MCF 10A (cell line): ENCODE results near the gene PTPRM. TPM values are rescaled to one million over a fixed set of nuclear protein-coding genes. Genes with fewer than 3 reads are reported as not detected.
A peak's percentile ranks its signal among the peaks of the same experiment; 100 is the strongest.

ENCODE experiments used
- BruUV-seq: library from RNA; stranded (reverse); fragments of 400-500 nt; replicated peaks from 2 replicates; lab custom pipeline; 2021; lab: Mats Ljungman, UMichigan
- CTCF ChIA-PET: fragments of 300-600 bp; sonication (Branson Sonifier 250); formaldehyde crosslinking; extraction: SDS; loops from one replicate; lab custom pipeline; 2021; ENCODE audit warnings: antibody characterized with exemption, inconsistent platforms; lab: Yijun Ruan, JAX
- POLR2A ChIA-PET: fragments of 300-600, 350-650 bp; sonication (Branson Sonifier 250); formaldehyde crosslinking; extraction: SDS; loops from one replicate; lab custom pipeline; 2020; ENCODE audit warnings: antibody characterized with exemption, inconsistent platforms; lab: Yijun Ruan, JAX
- DNase-seq: peaks from one replicate; pipeline ENCODE4 v3.0.0-alpha.2; 2018; ENCODE audit not compliant: unreplicated experiment
- H3K27ac Mint-ChIP-seq: one replicate; pipeline ENCODE4 v1.8.0; 2022; ENCODE audit warnings: mild to moderate bottlenecking, low read depth, mixed read lengths; ENCODE audit not compliant: unreplicated experiment
- H3K27me3 Mint-ChIP-seq: one replicate; pipeline ENCODE4 v1.8.0; 2022; ENCODE audit warnings: mixed read lengths; ENCODE audit not compliant: insufficient read depth, unreplicated experiment
- H3K36me3 Mint-ChIP-seq: one replicate; pipeline ENCODE4 v1.8.0; 2022; ENCODE audit warnings: mild to moderate bottlenecking, moderate library complexity, mixed read lengths; ENCODE audit not compliant: insufficient read depth, unreplicated experiment
- H3K4me1 Mint-ChIP-seq: one replicate; pipeline ENCODE4 v1.8.0; 2022; ENCODE audit warnings: mixed read lengths; ENCODE audit not compliant: insufficient read depth, unreplicated experiment
- H3K4me3 Mint-ChIP-seq: one replicate; pipeline ENCODE4 v1.8.0; 2022; ENCODE audit warnings: mild to moderate bottlenecking, moderate library complexity, mixed read lengths; ENCODE audit not compliant: unreplicated experiment
- H3K9me3 Mint-ChIP-seq: one replicate; pipeline ENCODE4 v1.8.0; 2022; ENCODE audit warnings: mixed read lengths; ENCODE audit not compliant: unreplicated experiment
- CTCF ChIP-seq: fragments of 200-600 bp; IDR thresholded peaks from one replicate; pipeline ENCODE4 v1.8.0; 2022; ENCODE audit warnings: antibody characterized with exemption, mild to moderate bottlenecking; ENCODE audit not compliant: unreplicated experiment
- intact Hi-C: fragments of 100-400 bp; cut with micrococcal nuclease; formaldehyde crosslinking; loops from 2 replicates; pipeline ENCODE4 v1.14.1; 2022
- total RNA-seq: library from RNA; stranded (reverse); gene quantifications from 2 replicates; pipeline ENCODE4 v1.2.3, GENCODE V29; 2022

Gene PTPRM
- total RNA-seq, 1 experiment from 2014 or later = 82.8 TPM

- CTCF ChIA-PET = interaction anchor here (1.3 kb wide), 1 partner anchor 9 kb away, joined by 3 read pairs; no protein-coding TSS in a partner anchor
- BruUV-seq = no TSS peak
- Mint-ChIP-seq H3K36me3 (peaks cover 10% of the 10 kb centered on the region), H3K27ac (no peak overlapping the region), H3K27me3 (no peaks in the 10 kb centered on the region), H3K4me3 (no peak overlapping the region), H3K9me3 (peaks cover 14% of the 10 kb centered on the region), H3K4me1 (no peaks in the 10 kb centered on the region)
- POLR2A ChIA-PET = no interaction called here
- intact Hi-C loops = no loop called here
- no peak for TF ChIP-seq CTCF
- no peak for DNase-seq
Observed at GRCh38 chr18:7846335-7846734, 279.2 kb downstream of the PTPRM start.

GRCh38 chr18:7847357-7848053 is 280.4 kb downstream of the PTPRM start:
- Mint-ChIP-seq H3K36me3 (peaks cover 10% of the 10 kb centered on the region), H3K4me3 (no peak overlapping the region), H3K9me3 (peaks cover 23% of the 10 kb centered on the region), H3K27ac (no peak overlapping the region), H3K27me3 (no peaks in the 10 kb centered on the region), H3K4me1 (no peaks in the 10 kb centered on the region)
- POLR2A ChIA-PET = interaction anchor here (1.2 kb wide), 1 partner anchor 25 kb away, joined by 3 read pairs; no protein-coding TSS in a partner anchor
- no peak for TF ChIP-seq CTCF
- CTCF ChIA-PET = interaction anchor here (0.6 kb wide), 1 partner anchor 460 kb away, joined by 4 read pairs; no protein-coding TSS in a partner anchor
- DNase-seq = no peak
- intact Hi-C loops = no loop called here
- no TSS peak for BruUV-seq

GRCh38 chr18:7848054-7848412 is 280.9 kb downstream of the PTPRM start:
- intact Hi-C loops = no loop called here
- peaks cover 2% of the 10 kb centered on the region for H3K4me1 Mint-ChIP-seq
- H3K9me3 Mint-ChIP-seq = peaks cover 23% of the 10 kb centered on the region
- BruUV-seq = no TSS peak
- CTCF ChIA-PET = interaction anchor here (0.6 kb wide), 1 partner anchor 460 kb away, joined by 4 read pairs; no protein-coding TSS in a partner anchor
- H3K27ac Mint-ChIP-seq = no peak overlapping the region
- POLR2A ChIA-PET = interaction anchor here (1.2 kb wide), 1 partner anchor 24 kb away, joined by 3 read pairs; no protein-coding TSS in a partner anchor
- no peak for TF ChIP-seq CTCF
- no peak overlapping the region for H3K4me3 Mint-ChIP-seq
- H3K36me3 Mint-ChIP-seq = peaks cover 10% of the 10 kb centered on the region
- H3K27me3 Mint-ChIP-seq = no peaks in the 10 kb centered on the region
- no peak for DNase-seq

- Mint-ChIP-seq H3K4me3 (no peak overlapping the region), H3K36me3 (no peaks in the 10 kb centered on the region), H3K27ac (peak overlapping the region; percentile 24), H3K27me3 (no peaks in the 10 kb centered on the region), H3K4me1 (peaks cover 7% of the 10 kb centered on the region), H3K9me3 (peaks cover 23% of the 10 kb centered on the region)
- intact Hi-C loops = no loop called here
- BruUV-seq = no TSS peak
- POLR2A ChIA-PET = interaction anchor here (1.4 kb wide), 1 partner anchor 21 kb away, joined by 7 read pairs; no protein-coding TSS in a partner anchor
- no peak for DNase-seq
- CTCF ChIA-PET = interaction anchor here (0.5 to 1.1 kb wide), 4 partner anchors 41 to 1067 kb away, joined by 3 read pairs; no protein-coding TSS in a partner anchor
- TF ChIP-seq CTCF = no peak
Observed at GRCh38 chr18:7850446-7850845, 283.3 kb downstream of the PTPRM start.
